Choroid plexus epithelial cell (primary cell): ENCODE results near the gene GATA2.

Experiments
- DNase-seq: peaks from one replicate; pipeline ENCODE4 v3.0.0-alpha.2; 2010; ENCODE audit warnings: low read depth
- H3K4me3 ChIP-seq: 2 replicates; pipeline ENCODE4 v1.5.1; 2011; ENCODE audit warnings: low read depth, mild to moderate bottlenecking, control low read depth, low read length, moderate library complexity
- TF ChIP-seq, protein P1 (sequence below): conservative IDR thresholded peaks from 2 replicates; pipeline ENCODE4 v1.5.1; 2011; ENCODE audit warnings: low read depth, mild to moderate bottlenecking, control low read depth, inconsistent platforms, low read length, moderate library complexity

Gene GATA2

DNA sequence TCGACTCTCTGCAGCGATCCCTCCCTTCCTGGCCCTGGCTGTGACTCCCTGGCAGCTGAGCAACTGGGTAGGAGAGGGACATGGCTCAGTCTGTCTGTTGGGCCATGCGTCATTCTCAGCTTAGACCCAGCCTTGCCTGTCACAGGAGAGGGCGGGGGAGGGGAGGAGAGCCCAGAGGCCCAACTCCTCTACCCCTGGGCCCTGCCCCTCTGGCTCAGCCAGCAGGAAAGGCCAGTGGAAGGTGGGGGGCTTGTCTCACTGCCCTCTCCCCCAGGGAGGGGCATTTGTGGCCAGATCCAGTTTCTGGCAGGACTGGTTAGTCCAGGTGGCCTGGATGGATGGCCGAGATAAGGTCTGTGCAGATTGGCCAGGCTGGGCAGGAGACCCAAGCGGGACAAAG, 57.9 kb downstream of the GATA2 start:
- TF ChIP-seq, protein P1, sequence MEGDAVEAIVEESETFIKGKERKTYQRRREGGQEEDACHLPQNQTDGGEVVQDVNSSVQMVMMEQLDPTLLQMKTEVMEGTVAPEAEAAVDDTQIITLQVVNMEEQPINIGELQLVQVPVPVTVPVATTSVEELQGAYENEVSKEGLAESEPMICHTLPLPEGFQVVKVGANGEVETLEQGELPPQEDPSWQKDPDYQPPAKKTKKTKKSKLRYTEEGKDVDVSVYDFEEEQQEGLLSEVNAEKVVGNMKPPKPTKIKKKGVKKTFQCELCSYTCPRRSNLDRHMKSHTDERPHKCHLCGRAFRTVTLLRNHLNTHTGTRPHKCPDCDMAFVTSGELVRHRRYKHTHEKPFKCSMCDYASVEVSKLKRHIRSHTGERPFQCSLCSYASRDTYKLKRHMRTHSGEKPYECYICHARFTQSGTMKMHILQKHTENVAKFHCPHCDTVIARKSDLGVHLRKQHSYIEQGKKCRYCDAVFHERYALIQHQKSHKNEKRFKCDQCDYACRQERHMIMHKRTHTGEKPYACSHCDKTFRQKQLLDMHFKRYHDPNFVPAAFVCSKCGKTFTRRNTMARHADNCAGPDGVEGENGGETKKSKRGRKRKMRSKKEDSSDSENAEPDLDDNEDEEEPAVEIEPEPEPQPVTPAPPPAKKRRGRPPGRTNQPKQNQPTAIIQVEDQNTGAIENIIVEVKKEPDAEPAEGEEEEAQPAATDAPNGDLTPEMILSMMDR, result no peak
- DNase-seq, result no peak
- H3K4me3 ChIP-seq, result no peak overlapping the region

DNA sequence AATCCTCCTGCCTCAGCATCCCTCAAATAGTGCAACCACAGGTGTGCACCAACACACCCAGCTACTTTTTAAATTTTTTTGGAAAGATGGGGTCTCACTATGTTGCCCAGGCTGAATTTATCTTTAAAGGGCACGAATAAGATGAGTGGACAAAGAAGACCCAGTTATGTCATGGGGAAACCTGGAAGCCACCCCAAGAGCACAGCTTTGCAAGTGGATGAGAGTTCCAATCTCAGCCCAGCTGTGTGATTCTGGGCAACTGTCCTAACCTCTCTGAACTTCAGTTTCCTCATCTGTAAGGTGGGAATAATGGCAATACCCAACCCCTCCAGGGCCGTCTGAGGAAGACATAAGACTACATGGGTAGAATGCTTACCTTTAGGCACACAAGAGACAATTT, 58.5 kb downstream of the GATA2 start:
- TF ChIP-seq, protein P1, result no peak
- no peak for DNase-seq
- H3K4me3 ChIP-seq, result no peak overlapping the region

DNA sequence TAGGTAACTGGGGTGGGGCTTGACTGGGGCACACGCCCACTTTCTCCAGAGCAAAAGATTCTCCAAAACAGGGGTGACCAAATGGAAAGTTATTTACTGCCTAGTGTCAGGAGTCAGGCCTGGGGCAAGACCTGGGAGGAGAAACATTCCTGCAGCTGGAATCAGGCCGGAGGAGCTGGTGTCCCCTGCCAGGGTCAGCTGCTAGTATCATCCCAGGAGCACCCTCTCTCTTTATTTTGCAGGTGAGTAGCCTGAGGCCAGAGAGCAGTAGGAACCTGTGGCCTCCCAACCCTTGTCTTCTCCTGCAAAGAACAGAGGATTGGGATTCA, 59.2 kb downstream of the GATA2 start:
- no peak overlapping the region for H3K4me3 ChIP-seq
- TF ChIP-seq, protein P1, result no peak

DNA sequence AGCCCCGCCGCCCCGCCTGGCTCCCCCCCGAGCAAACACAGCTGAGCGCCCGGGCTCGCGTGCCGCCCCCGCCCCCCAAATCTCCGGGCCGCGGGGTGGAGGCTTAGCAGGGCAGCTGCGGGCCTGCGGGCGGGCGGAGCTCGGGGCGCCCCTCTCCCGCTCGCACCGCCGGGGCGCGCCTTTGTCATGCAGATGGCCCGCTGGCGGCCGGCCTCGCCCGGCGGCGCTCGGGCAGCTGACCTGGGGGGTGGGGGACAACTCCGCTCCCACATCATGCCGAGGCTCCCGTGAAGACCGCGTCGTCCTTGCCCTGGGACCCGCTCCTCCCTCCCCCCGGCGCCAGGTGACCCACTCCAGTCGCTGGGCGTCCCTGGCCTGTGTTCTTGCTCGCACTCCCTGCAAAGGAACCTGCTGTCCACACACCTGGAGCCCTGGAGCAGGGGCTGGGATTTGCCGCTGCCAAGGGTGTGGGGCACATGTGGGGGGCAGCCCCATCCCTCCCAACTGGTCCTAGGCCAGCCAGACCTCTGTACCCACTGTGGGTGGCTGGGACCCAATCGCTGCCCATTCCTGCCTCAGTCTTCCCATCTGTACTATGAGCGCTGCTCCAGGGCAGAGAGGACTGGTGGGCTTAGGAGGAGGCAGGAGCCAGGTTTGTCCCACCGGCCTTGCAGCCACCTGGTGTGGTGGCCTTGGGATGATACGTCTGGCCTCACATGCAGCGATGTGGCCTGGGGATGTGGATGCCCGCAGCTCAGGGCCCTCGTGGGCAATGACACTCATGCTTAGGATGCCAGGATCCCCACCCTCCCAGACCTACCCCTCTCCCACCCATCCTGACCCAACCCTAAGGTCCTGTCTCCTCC, 59.8 kb downstream of the GATA2 start:
- no peak for DNase-seq
- H3K4me3 ChIP-seq, result no peak overlapping the region
- TF ChIP-seq, protein P1, result no peak

More for the DNA sequence above, 59.2 kb downstream of the GATA2 start:
- no peak for DNase-seq

DNA sequence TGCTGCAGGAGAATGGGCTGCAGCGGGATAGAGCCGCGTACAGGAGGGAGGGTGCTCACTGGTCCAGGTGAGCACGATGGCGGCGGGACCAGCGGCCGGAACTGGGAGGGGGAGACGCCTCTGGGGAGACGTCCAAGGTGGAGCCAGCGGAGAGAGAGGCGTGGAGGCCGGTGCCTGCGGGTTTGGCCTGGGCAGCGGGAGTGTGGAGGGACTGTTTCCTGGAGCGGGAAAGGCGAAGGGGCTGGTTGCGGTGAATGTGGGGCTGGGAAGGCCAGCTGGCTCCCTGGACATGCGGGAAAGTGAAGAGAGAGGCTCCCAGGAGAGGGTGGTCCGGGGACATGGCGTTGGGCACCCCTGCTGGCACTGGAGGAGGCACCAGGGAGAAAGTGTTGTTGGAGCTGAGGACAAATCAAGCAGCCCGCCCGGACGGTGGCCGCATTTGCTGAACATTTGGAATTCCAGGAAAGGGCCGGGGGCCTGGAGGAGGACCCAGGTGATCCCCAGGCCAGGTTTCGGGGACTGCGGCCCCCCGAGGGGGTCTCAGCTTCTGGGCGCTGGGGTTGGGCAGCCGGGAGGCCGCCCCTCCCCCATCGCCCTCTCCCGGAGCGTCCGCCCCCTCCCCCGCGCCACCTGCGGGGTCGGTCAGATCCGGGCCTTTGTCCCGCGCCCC, 60.6 kb downstream of the GATA2 start:
- DNase-seq, result no peak
- H3K4me3 ChIP-seq, result no peak overlapping the region
- TF ChIP-seq, protein P1, result no peak

DNA sequence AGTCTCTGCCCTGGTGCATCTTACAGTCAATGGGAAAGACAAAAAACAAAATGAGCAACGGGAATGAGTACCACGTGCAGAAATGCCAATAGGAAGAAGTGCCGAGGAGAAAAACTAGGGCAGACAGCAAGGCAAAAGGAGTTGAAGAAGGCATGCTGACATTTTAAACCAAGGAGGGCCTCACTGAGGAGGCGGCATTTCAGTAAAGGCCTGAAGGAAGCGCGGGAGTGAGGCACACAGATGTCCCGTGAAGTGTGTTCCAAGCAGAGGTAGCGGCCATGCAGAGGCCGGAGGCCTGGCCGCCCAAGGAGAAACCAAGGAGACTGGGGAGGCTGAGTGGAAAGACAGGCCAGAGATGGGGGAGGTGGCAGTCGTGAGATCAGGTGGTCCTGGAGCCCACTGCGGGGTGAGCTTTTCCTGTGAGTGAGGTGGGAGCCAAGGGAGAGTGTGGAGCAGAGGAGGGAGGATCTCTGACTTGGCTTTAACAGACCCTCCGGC, 61.1 kb downstream of the GATA2 start:
- no peak for DNase-seq
- TF ChIP-seq, protein P1, result no peak
- no peak overlapping the region for H3K4me3 ChIP-seq
